Suprapubic skin (tissue), 3 donors: ENCODE results near the gene CCDC87.

Source experiments
- POLR2A ChIP-seq, 2 donors: fragments of 450-650 bp; IDR thresholded peaks; one replicate each; pipeline ENCODE4 v1.6.1; 2017; ENCODE audit warnings: antibody characterized with exemption in 2 of 2, mild to moderate bottlenecking in 2 of 2, moderate library complexity in 2 of 2
- TF ChIP-seq, protein P1 (sequence below), 2 donors: fragments of 200-600 bp in 1 of 2; fragments of 450-650 bp in 1 of 2; sonication (generic) in 1 of 2; IDR thresholded peaks; one replicate each; pipeline ENCODE4 v1.5.1; 2016 to 2019; ENCODE audit warnings: antibody characterized with exemption in 2 of 2, mild to moderate bottlenecking in 1 of 2, moderate library complexity in 1 of 2

GRCh38 chr11:66541892-66542291 is 51.0 kb downstream of the CCDC87 start:
- no peak for TF ChIP-seq POLR2A (IDR thresholded peaks at IDR 0.05)
- TF ChIP-seq, protein P1, sequence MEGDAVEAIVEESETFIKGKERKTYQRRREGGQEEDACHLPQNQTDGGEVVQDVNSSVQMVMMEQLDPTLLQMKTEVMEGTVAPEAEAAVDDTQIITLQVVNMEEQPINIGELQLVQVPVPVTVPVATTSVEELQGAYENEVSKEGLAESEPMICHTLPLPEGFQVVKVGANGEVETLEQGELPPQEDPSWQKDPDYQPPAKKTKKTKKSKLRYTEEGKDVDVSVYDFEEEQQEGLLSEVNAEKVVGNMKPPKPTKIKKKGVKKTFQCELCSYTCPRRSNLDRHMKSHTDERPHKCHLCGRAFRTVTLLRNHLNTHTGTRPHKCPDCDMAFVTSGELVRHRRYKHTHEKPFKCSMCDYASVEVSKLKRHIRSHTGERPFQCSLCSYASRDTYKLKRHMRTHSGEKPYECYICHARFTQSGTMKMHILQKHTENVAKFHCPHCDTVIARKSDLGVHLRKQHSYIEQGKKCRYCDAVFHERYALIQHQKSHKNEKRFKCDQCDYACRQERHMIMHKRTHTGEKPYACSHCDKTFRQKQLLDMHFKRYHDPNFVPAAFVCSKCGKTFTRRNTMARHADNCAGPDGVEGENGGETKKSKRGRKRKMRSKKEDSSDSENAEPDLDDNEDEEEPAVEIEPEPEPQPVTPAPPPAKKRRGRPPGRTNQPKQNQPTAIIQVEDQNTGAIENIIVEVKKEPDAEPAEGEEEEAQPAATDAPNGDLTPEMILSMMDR (IDR thresholded peaks at IDR 0.05) = no peak
